Measurements from ENCODE around the gene ZNF467.

The ZNF467 gene

DNA sequence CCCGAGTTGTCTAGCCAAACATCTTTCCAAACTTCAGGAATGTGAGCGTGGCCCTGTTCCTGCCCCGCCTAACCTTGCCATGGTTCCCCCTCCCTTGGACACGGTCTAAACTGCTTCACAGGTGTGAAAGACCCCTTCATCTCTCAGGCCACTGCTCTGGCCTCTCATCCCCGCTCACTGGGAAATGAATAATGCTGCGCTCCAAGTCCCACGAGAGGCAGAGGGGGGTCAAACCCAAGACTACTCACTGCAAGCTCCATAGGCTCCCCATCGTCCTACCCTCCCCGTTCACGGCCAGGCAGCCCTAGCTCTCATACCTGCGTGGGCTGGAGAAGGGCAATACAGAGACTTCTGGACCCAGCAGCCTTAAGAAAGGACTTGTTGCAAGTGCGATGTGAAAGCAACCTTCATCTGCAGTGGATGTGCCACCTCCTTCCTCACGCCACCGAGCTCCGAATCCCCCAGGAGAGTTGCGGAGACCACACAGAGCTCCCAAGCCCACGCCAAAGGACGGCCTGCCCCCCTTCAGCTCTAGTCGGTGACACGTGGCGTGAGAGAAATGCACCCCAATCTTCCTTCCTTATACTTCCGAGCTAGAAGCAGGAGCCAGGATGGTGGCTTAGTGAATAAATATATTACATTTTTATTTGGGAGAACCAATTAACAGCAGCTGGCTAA is 9.7 kb downstream of the ZNF467 start:
- TF ChIP-seq, protein P1, sequence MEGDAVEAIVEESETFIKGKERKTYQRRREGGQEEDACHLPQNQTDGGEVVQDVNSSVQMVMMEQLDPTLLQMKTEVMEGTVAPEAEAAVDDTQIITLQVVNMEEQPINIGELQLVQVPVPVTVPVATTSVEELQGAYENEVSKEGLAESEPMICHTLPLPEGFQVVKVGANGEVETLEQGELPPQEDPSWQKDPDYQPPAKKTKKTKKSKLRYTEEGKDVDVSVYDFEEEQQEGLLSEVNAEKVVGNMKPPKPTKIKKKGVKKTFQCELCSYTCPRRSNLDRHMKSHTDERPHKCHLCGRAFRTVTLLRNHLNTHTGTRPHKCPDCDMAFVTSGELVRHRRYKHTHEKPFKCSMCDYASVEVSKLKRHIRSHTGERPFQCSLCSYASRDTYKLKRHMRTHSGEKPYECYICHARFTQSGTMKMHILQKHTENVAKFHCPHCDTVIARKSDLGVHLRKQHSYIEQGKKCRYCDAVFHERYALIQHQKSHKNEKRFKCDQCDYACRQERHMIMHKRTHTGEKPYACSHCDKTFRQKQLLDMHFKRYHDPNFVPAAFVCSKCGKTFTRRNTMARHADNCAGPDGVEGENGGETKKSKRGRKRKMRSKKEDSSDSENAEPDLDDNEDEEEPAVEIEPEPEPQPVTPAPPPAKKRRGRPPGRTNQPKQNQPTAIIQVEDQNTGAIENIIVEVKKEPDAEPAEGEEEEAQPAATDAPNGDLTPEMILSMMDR (IDR thresholded peaks at IDR 0.05; ENCODE audit: low read depth, low read length) = no peak
- in situ Hi-C loops (cut with HindIII; ENCODE audit: low sequenced_read_pairs) = no loop called here
- no peak for DNase-seq (ENCODE audit: low read depth, low spot score)

DNA sequence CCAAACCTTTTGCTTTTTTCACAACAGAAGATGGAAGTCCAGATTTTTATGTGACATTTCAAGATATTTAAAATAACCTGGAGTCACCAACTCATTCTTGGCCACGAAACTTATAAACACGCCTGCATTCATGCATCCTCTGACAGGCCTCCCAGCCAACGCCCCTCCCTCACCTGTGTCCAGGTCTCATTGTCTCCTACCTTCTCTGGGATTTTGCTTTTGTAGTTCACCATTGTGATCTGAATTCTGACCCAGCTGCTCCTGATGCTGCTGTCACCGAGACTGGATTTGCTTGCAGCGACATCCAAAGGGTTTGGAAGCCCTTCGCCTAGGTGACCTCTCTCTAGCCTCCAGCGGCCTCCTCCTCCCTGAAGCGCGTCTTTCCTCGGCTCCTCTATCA is 10.8 kb downstream of the ZNF467 start:
- DNase-seq (ENCODE audit: low read depth, low spot score) = no peak
- TF ChIP-seq, protein P1 (IDR thresholded peaks at IDR 0.05; ENCODE audit: low read depth, low read length) = no peak
- in situ Hi-C loops (cut with HindIII; ENCODE audit: low sequenced_read_pairs) = no loop called here
- no peak overlapping the region for H3K4me3 ChIP-seq (ENCODE audit: low read depth, low read length)

More for the DNA sequence above, 9.7 kb downstream of the ZNF467 start:
- no peak overlapping the region for H3K4me3 ChIP-seq (ENCODE audit: low read depth, low read length)

DNA sequence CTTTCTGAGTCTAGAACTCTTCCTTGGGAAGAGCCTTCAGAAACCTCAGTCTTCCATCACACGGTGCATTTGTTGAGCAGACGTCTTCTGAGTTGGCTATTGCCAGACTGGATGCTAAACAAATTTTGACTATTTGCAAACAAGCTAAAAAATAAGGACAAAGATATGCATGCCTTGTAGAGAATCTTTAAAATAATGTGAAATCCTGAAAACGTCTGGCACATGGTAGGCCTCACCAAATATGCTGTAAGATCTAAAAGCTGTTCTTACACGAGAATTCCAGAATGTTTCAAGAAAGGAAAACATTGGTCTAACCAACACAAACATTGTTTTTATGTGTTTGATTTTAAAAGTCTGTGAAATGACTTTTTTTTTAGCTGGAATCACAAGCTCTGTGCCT is 11.3 kb downstream of the ZNF467 start:
- H3K4me3 ChIP-seq (ENCODE audit: low read depth, low read length) = no peak overlapping the region
- no peak for DNase-seq (ENCODE audit: low read depth, low spot score)
- in situ Hi-C loops (cut with HindIII; ENCODE audit: low sequenced_read_pairs) = no loop called here
- TF ChIP-seq, protein P1 (IDR thresholded peaks at IDR 0.05; ENCODE audit: low read depth, low read length) = no peak

DNA sequence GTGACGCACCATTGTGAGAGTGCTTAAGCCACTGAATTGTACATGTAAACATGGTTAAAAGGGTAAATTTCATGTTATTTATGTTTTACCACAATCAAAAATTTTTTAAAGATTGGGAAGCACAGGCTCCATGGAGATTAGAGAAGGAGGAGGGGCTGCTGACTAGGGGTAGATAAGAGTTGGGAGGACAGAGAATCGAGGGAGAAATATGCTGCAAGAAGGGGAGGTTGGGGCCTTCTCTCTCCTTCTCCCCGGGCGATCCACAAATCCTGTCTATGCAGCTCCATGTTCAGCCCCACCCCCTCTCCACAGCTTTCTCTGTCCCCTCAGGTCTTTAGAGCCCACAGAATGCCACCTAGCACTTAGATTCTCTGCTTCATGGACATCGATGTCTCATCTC is 12.1 kb downstream of the ZNF467 start:
- in situ Hi-C loops (cut with HindIII; ENCODE audit: low sequenced_read_pairs) = no loop called here
- DNase-seq (ENCODE audit: low read depth, low spot score) = no peak
- TF ChIP-seq, protein P1 (IDR thresholded peaks at IDR 0.05; ENCODE audit: low read depth, low read length) = no peak
- no peak overlapping the region for H3K4me3 ChIP-seq (ENCODE audit: low read depth, low read length)

DNA sequence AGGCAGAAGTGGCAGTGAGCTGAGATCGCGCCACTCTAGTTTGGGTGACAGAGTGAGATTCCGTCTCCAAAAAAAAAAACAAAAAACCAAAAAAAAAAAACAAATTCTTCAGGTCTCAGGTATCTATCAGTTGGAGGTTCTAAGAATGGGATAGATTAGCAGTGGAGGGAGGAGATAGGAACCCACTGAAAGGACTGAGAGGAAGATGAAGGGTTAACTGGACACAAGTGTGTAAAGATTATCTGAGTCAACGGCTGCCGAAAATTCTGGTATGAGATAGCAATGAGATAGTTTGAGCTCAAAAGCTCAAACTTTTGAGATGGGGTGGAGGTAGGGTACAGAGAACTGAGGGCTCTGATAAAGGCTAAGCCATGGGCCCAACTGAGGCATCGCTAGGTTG is 12.8 kb downstream of the ZNF467 start:
- no peak for DNase-seq (ENCODE audit: low read depth, low spot score)
- no peak overlapping the region for H3K4me3 ChIP-seq (ENCODE audit: low read depth, low read length)
- in situ Hi-C loops (cut with HindIII; ENCODE audit: low sequenced_read_pairs) = no loop called here
- TF ChIP-seq, protein P1 (IDR thresholded peaks at IDR 0.05; ENCODE audit: low read depth, low read length) = no peak

DNA sequence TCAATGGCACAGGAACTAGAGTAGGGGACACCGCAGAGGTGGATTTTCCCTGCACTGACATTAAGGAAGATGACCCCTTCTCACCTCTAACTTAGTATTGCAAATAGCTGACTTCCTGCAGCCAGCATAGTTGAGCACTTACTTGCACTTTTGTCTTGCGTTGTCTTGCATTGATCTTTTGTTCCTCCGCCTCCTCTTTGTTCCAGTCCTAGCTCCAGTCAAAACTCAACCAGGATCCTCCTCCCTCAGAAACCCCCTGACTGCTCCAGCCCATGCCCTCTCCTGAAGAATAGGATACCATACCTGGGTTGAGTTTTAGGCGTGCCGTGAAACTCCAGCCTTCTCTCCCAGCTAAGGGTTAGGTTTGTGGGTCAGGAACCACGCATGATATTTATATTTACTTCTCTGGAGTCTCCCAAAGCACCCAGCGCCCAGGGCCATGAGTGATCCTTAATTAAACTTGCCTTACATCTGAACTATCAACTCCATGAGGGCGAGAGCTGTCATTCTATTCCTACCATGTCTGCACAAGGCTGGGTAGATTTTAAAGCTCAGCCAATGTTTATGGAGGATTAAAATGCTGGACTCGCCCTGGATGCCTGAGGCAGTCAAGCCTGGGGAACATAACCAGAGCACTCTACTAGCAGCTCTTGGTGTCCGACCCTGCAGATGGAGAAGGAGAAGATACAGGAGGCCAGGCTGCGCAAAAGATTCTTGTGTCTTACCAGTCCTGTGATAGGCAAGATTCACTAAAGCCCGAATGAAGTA is 14.1 kb downstream of the ZNF467 start:
- no peak overlapping the region for H3K4me3 ChIP-seq (ENCODE audit: low read depth, low read length)
- in situ Hi-C loops (cut with HindIII; ENCODE audit: low sequenced_read_pairs) = no loop called here
- TF ChIP-seq, protein P1 (IDR thresholded peaks at IDR 0.05; ENCODE audit: low read depth, low read length) = no peak
- no peak for DNase-seq (ENCODE audit: low read depth, low spot score)
